ENCODE measurements around the gene KIAA1671.

Gene KIAA1671

GRCh38 chr22:25146307-25146706, 193.8 kb downstream of the KIAA1671 start:
- Histone ChIP-seq H3K9ac (ENCODE audit: low read length) (no peak overlapping the region), H3K36me3 (ENCODE audit: insufficient read depth, low read length) (no peaks in the 10 kb centered on the region), H2AFZ (ENCODE audit: low read length) (no peak overlapping the region), H3K27me3 (ENCODE audit: insufficient read depth, low read length) (no peaks in the 10 kb centered on the region), H3K4me1 (ENCODE audit: insufficient read depth, low read length, severe bottlenecking) (no peaks in the 10 kb centered on the region), H3K9me3 (ENCODE audit: low read length) (no peaks in the 10 kb centered on the region), H3K79me2 (ENCODE audit: insufficient read depth, low read length) (no peaks in the 10 kb centered on the region), H3K27ac (ENCODE audit: low read depth, low read length, poor library complexity, severe bottlenecking) (no peak overlapping the region), H3K4me3 (ENCODE audit: low read depth, low read length, poor library complexity, severe bottlenecking) (no peak overlapping the region), H3K4me2 (ENCODE audit: low read length) (no peak overlapping the region), H4K20me1 (ENCODE audit: insufficient read depth, low read length) (no peaks in the 10 kb centered on the region), H3K9me2 (ENCODE audit: low read depth, low read length) (no peaks in the 10 kb centered on the region), H3F3A (ENCODE audit: insufficient read depth, low read length) (no peaks in the 10 kb centered on the region)
- TF ChIP-seq, protein P1, sequence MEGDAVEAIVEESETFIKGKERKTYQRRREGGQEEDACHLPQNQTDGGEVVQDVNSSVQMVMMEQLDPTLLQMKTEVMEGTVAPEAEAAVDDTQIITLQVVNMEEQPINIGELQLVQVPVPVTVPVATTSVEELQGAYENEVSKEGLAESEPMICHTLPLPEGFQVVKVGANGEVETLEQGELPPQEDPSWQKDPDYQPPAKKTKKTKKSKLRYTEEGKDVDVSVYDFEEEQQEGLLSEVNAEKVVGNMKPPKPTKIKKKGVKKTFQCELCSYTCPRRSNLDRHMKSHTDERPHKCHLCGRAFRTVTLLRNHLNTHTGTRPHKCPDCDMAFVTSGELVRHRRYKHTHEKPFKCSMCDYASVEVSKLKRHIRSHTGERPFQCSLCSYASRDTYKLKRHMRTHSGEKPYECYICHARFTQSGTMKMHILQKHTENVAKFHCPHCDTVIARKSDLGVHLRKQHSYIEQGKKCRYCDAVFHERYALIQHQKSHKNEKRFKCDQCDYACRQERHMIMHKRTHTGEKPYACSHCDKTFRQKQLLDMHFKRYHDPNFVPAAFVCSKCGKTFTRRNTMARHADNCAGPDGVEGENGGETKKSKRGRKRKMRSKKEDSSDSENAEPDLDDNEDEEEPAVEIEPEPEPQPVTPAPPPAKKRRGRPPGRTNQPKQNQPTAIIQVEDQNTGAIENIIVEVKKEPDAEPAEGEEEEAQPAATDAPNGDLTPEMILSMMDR (IDR thresholded peaks at IDR 0.05; ENCODE audit: low read length): no peak
- TF ChIP-seq EZH2 (IDR thresholded peaks at IDR 0.05; ENCODE audit: borderline replicate concordance, low read length): no peak

- H3K9me3 ChIP-seq (ENCODE audit: low read length): no peaks in the 10 kb centered on the region
- no peaks in the 10 kb centered on the region for H3K79me2 ChIP-seq (ENCODE audit: insufficient read depth, low read length)
- H3F3A ChIP-seq (ENCODE audit: insufficient read depth, low read length): no peaks in the 10 kb centered on the region
- TF ChIP-seq, protein P1 (IDR thresholded peaks at IDR 0.05; ENCODE audit: low read length): no peak
- TF ChIP-seq EZH2 (IDR thresholded peaks at IDR 0.05; ENCODE audit: borderline replicate concordance, low read length): no peak
- no peak overlapping the region for H2AFZ ChIP-seq (ENCODE audit: low read length)
- H3K4me3 ChIP-seq (ENCODE audit: low read depth, low read length, poor library complexity, severe bottlenecking): no peak overlapping the region
- H4K20me1 ChIP-seq (ENCODE audit: insufficient read depth, low read length): no peaks in the 10 kb centered on the region
- no peak overlapping the region for H3K9ac ChIP-seq (ENCODE audit: low read length)
- H3K27me3 ChIP-seq (ENCODE audit: insufficient read depth, low read length): no peaks in the 10 kb centered on the region
- no peak overlapping the region for H3K27ac ChIP-seq (ENCODE audit: low read depth, low read length, poor library complexity, severe bottlenecking)
- H3K36me3 ChIP-seq (ENCODE audit: insufficient read depth, low read length): no peaks in the 10 kb centered on the region
- no peak overlapping the region for H3K4me2 ChIP-seq (ENCODE audit: low read length)
- no peaks in the 10 kb centered on the region for H3K9me2 ChIP-seq (ENCODE audit: low read depth, low read length)
- H3K4me1 ChIP-seq (ENCODE audit: insufficient read depth, low read length, severe bottlenecking): no peaks in the 10 kb centered on the region
These were observed 194.6 kb downstream of the KIAA1671 start for GRCh38 chr22:25146906-25147641.

DNA sequence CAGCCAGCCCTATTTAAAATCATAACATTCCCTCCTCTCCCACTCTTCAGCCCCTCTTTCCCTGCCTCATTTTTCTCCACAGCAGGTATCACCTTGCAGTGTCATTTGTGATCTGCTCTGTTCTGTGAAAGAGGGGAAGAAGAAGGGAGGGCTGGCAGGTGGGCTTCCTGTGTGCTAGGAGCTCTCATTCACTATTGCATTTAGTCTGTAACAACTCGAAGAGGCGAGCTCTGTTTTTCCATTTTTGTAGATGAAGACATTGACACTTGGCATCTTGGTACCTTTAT, 195.1 kb downstream of the KIAA1671 start:
- TF ChIP-seq EZH2 (IDR thresholded peaks at IDR 0.05; ENCODE audit: borderline replicate concordance, low read length): no peak
- TF ChIP-seq, protein P1 (IDR thresholded peaks at IDR 0.05; ENCODE audit: low read length): no peak
- no peak overlapping the region for H2AFZ ChIP-seq (ENCODE audit: low read length)
- H3F3A ChIP-seq (ENCODE audit: insufficient read depth, low read length): no peaks in the 10 kb centered on the region
- H3K27ac ChIP-seq (ENCODE audit: low read depth, low read length, poor library complexity, severe bottlenecking): no peak overlapping the region
- H3K4me1 ChIP-seq (ENCODE audit: insufficient read depth, low read length, severe bottlenecking): no peaks in the 10 kb centered on the region
- no peaks in the 10 kb centered on the region for H4K20me1 ChIP-seq (ENCODE audit: insufficient read depth, low read length)
- H3K9ac ChIP-seq (ENCODE audit: low read length): no peak overlapping the region
- H3K4me3 ChIP-seq (ENCODE audit: low read depth, low read length, poor library complexity, severe bottlenecking): no peak overlapping the region
- H3K4me2 ChIP-seq (ENCODE audit: low read length): no peak overlapping the region
- no peaks in the 10 kb centered on the region for H3K27me3 ChIP-seq (ENCODE audit: insufficient read depth, low read length)
- H3K9me2 ChIP-seq (ENCODE audit: low read depth, low read length): no peaks in the 10 kb centered on the region
- H3K9me3 ChIP-seq (ENCODE audit: low read length): no peaks in the 10 kb centered on the region
- H3K79me2 ChIP-seq (ENCODE audit: insufficient read depth, low read length): no peaks in the 10 kb centered on the region
- H3K36me3 ChIP-seq (ENCODE audit: insufficient read depth, low read length): no peaks in the 10 kb centered on the region
